A549 (cell line): ENCODE results near the gene RHOB. TPM values are rescaled to one million over a fixed set of nuclear protein-coding genes. Genes with fewer than 3 reads are reported as not detected.

Experiments used
- ATAC-seq, 2 experiments: fragments of 200-7000 bp in 1 of 2; fragments of >200 bp in 1 of 2; cut with Nextera tagmentation in 1 of 2; cut with Tn5 transposase in 1 of 2; 3 replicates each; pipeline versions ENCODE4 v1.8.0 to v1.9.1; 2018 to 2020; ENCODE audit warnings: mild to moderate bottlenecking in 1 of 2, moderate library complexity in 1 of 2
- CTCF ChIA-PET: fragments of 300-600 bp; sonication (Branson Sonifier 250); formaldehyde crosslinking; extraction: SDS; loops from one replicate; lab custom pipeline; 2021; ENCODE audit warnings: antibody characterized with exemption, inconsistent platforms; lab: Yijun Ruan, JAX
- POLR2A ChIA-PET: fragments of 350-600 bp; formaldehyde crosslinking; extraction: SDS; loops from one replicate; lab custom pipeline; 2021; ENCODE audit warnings: antibody characterized with exemption, inconsistent platforms; lab: Yijun Ruan, JAX
- DNase-seq, 2 experiments: peaks; one replicate each; pipeline versions ENCODE4 v3.0.0 to v3.0.0-alpha.2; 2011 to 2016; ENCODE audit warnings: low read depth in 1 of 2, low spot score in 1 of 2
- FAIRE-seq: peaks from 2 replicates; lab custom pipeline; 2011; peaks lifted over from hg19 to GRCh38; lab: Jason Lieb, UNC
- H3K27ac ChIP-seq, 2 experiments: fragments of >200 bp; sonication (Bioruptor Twin); formaldehyde crosslinking; 3 replicates each; pipeline ENCODE4 v1.5.1; 2016 to 2017
- H3K4me1 ChIP-seq: fragments of >200 bp; sonication (Bioruptor Twin); formaldehyde crosslinking; 3 replicates; pipeline ENCODE4 v1.6.1; 2016
- H3K4me2 ChIP-seq: fragments of >200 bp; sonication (Bioruptor Twin); formaldehyde crosslinking; 3 replicates; pipeline ENCODE4 v1.6.1; 2016
- H3K4me3 ChIP-seq: fragments of >200 bp; sonication (Bioruptor Twin); formaldehyde crosslinking; 3 replicates; pipeline ENCODE4 v1.5.1; 2016
- H3K9me3 ChIP-seq: fragments of >200 bp; sonication (Bioruptor Twin); formaldehyde crosslinking; 3 replicates; pipeline ENCODE4 v1.6.1; 2016
- EHF ChIP-seq: fragments of 250-450 bp; sonication (Bioruptor Pico); IDR thresholded peaks from 2 replicates; pipeline ENCODE4 v1.5.0; 2020; ENCODE audit warnings: mild to moderate bottlenecking
- HDAC2 ChIP-seq: fragments of 200-600 bp; sonication (generic); IDR thresholded peaks from 2 replicates; pipeline ENCODE4 v1.6.1; 2016
- HOXA7 ChIP-seq: fragments of 250-450 bp; sonication (Bioruptor Pico); IDR thresholded peaks from 2 replicates; pipeline ENCODE4 v1.5.0; 2020; ENCODE audit warnings: mild to moderate bottlenecking, moderate library complexity
- MAFK ChIP-seq: fragments of 450-650 bp; IDR thresholded peaks from 2 replicates; pipeline ENCODE4 v1.6.1; 2014; ENCODE audit not compliant: partially characterized antibody
- NR3C1 ChIP-seq: fragments of >200 bp; sonication (Bioruptor Twin); formaldehyde crosslinking; IDR thresholded peaks from 3 replicates; pipeline ENCODE4 v1.6.1; 2017
- POLR2A ChIP-seq: IDR thresholded peaks from 2 replicates; pipeline ENCODE4 v1.6.1; 2012; ENCODE audit warnings: mild to moderate bottlenecking, low read length
- POLR2AphosphoS2 ChIP-seq: conservative IDR thresholded peaks from 2 replicates; pipeline ENCODE4 v1.6.1; 2012; ENCODE audit warnings: low read length, improper control_type of control experiment, inconsistent platforms
- ZNF302 ChIP-seq: fragments of 250-450 bp; sonication (Bioruptor Pico); IDR thresholded peaks from 2 replicates; pipeline ENCODE4 v1.9.0; 2021; ENCODE audit warnings: inconsistent platforms, mild to moderate bottlenecking, moderate library complexity
- WGBS: methylation state at CpG from one replicate; pipeline ENCODE4 v1.1.6; 2017; ENCODE audit errors: missing lambda C conversion rate; 5-methylcytosine and 5-hydroxymethylcytosine counted together
- polyA plus RNA-seq, 4 experiments: library from polyadenylated mRNA; depleted of rRNA in 3 of 4; stranded (reverse); fragments of >200 nt; fragmentation: RNase III in 1 of 4; extraction: RNeasy Plus Mini Kit Qiagen cat#74134 plus additional on column Dnase treatment in 1 of 4; gene quantifications; 2 replicates in 3 of 4; 3 replicates in 1 of 4; pipeline ENCODE4 v1.2.3, GENCODE V29; 2011 to 2017
- TF ChIP-seq, protein P1 (sequence below): IDR thresholded peaks from 2 replicates; pipeline ENCODE4 v1.6.1; 2012
- TF ChIP-seq, protein P2 (sequence below): IDR thresholded peaks from 2 replicates; pipeline ENCODE4 v1.6.1; 2012; ENCODE audit warnings: low read depth, borderline replicate concordance
- TF ChIP-seq, protein P3 (sequence below): fragments of 250-450 bp; sonication (Bioruptor Pico); IDR thresholded peaks from 2 replicates; pipeline ENCODE4 v1.5.0; 2021; ENCODE audit warnings: mild to moderate bottlenecking, moderate library complexity, borderline replicate concordance
- TF ChIP-seq, protein P4 (sequence below): fragments of 200-600 bp; sonication (generic); IDR thresholded peaks from 2 replicates; pipeline ENCODE4 v1.6.1; 2016; ENCODE audit warnings: antibody characterized with exemption, mild to moderate bottlenecking, moderate library complexity
- TF ChIP-seq, protein P5 (sequence below): fragments of >200 bp; sonication (Bioruptor Twin); formaldehyde crosslinking; IDR thresholded peaks from 3 replicates; pipeline ENCODE4 v1.6.1; 2016

Gene RHOB
- polyA plus RNA-seq, 2 of the 4 experiments (the other 2 are of a cell fraction): 84.5 to 157 TPM

DNA sequence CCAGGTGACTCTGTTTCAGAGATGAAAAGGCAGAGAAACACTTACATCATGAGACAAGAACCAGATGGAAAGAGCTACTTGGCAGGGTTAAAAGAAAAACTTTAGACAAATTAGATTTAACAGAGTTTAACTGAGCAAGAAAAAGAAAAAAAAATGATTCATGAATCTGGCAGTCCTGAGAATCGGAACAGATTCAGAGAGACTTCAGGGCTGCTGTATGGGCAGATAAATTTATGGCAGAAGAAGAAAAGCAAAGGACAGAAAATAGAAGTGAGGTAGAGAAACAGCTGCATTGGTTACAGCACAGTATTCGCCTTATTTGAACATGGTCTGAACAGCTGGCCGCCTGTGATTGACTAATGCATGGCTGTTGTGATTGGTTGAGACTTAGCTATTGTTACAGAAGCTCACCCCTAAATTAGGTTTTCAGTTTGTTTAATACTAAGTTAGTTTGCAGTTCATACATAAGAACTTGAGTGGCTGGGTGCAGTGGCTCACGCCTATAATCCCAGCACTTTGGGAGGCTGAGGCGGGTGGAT, 43.0 kb upstream of the RHOB start:
- CTCF ChIA-PET: interaction anchor here (0.7 to 16.4 kb wide), 16 partner anchors 8 to 258 kb away, joined by 3 to 355 read pairs (median 4); partner anchors contain the start of gene HS1BP3
- H3K4me1 ChIP-seq: no peaks in the 10 kb centered on the region
- no peak for ATAC-seq
- no peak overlapping the region for H3K4me3 ChIP-seq
- WGBS: 84% methylated on average over 5 of the region's 5 CpGs
- H3K9me3 ChIP-seq: peaks cover 9% of the 10 kb centered on the region; the same call in 2 of the 3 replicates
- no peak overlapping the region for H3K27ac ChIP-seq
- FAIRE-seq: no peak
- POLR2A ChIA-PET: interaction anchor here (1.5 kb wide), 1 partner anchor 43 kb away, joined by 5 read pairs; the partner anchor contains the start of gene RHOB
- no peak for DNase-seq
- TF ChIP-seq ZNF302 (CRISPR knock-in tag): no peak
- no peak for TF ChIP-seq NR3C1
- no peak for TF ChIP-seq HDAC2
- H3K4me2 ChIP-seq: no peak overlapping the region

DNA sequence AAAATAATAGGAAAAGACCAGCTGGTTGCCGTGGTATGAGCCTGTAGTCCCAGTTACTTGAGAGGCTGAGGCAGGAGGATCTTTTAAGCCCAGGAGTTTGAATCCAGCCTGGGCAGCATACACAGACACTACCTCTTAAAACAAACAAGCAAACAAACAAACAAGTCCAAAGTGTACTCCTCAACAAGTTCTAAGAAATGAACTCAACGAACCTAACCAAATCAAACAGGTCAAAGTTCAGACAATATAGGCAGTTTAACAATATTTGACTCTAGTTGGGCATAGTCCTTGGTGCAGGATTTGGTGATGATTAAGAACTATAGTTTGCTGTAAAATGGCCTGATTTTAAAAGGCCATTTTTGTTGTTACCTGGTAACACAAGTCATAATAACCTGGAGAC, 41.9 kb upstream of the RHOB start:
- ChIA-PET POLR2A (no interaction called here), CTCF (interaction anchor here (0.6 to 16.4 kb wide), 14 partner anchors 9 to 246 kb away, joined by 3 to 355 read pairs (median 3); partner anchors contain the start of genes HS1BP3 and RHOB)

More for the DNA sequence above, 41.9 kb upstream of the RHOB start:
- TF ChIP-seq POLR2AphosphoS2 (no peak), POLR2A (no peak), HOXA7 (CRISPR knock-in tag) (no peak), MAFK (no peak), EHF (CRISPR knock-in tag) (no peak)
- TF ChIP-seq, protein P1, sequence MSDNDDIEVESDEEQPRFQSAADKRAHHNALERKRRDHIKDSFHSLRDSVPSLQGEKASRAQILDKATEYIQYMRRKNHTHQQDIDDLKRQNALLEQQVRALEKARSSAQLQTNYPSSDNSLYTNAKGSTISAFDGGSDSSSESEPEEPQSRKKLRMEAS: no peak
- TF ChIP-seq, protein P2, sequence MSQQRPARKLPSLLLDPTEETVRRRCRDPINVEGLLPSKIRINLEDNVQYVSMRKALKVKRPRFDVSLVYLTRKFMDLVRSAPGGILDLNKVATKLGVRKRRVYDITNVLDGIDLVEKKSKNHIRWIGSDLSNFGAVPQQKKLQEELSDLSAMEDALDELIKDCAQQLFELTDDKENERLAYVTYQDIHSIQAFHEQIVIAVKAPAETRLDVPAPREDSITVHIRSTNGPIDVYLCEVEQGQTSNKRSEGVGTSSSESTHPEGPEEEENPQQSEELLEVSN: no peak
- TF ChIP-seq, protein P3, sequence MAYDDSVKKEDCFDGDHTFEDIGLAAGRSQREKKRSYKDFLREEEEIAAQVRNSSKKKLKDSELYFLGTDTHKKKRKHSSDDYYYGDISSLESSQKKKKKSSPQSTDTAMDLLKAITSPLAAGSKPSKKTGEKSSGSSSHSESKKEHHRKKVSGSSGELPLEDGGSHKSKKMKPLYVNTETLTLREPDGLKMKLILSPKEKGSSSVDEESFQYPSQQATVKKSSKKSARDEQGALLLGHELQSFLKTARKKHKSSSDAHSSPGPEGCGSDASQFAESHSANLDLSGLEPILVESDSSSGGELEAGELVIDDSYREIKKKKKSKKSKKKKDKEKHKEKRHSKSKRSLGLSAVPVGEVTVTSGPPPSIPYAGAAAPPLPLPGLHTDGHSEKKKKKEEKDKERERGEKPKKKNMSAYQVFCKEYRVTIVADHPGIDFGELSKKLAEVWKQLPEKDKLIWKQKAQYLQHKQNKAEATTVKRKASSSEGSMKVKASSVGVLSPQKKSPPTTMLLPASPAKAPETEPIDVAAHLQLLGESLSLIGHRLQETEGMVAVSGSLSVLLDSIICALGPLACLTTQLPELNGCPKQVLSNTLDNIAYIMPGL (CRISPR knock-in tag): no peak
- TF ChIP-seq, protein P4, sequence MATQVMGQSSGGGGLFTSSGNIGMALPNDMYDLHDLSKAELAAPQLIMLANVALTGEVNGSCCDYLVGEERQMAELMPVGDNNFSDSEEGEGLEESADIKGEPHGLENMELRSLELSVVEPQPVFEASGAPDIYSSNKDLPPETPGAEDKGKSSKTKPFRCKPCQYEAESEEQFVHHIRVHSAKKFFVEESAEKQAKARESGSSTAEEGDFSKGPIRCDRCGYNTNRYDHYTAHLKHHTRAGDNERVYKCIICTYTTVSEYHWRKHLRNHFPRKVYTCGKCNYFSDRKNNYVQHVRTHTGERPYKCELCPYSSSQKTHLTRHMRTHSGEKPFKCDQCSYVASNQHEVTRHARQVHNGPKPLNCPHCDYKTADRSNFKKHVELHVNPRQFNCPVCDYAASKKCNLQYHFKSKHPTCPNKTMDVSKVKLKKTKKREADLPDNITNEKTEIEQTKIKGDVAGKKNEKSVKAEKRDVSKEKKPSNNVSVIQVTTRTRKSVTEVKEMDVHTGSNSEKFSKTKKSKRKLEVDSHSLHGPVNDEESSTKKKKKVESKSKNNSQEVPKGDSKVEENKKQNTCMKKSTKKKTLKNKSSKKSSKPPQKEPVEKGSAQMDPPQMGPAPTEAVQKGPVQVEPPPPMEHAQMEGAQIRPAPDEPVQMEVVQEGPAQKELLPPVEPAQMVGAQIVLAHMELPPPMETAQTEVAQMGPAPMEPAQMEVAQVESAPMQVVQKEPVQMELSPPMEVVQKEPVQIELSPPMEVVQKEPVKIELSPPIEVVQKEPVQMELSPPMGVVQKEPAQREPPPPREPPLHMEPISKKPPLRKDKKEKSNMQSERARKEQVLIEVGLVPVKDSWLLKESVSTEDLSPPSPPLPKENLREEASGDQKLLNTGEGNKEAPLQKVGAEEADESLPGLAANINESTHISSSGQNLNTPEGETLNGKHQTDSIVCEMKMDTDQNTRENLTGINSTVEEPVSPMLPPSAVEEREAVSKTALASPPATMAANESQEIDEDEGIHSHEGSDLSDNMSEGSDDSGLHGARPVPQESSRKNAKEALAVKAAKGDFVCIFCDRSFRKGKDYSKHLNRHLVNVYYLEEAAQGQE: no peak
- TF ChIP-seq, protein P5, sequence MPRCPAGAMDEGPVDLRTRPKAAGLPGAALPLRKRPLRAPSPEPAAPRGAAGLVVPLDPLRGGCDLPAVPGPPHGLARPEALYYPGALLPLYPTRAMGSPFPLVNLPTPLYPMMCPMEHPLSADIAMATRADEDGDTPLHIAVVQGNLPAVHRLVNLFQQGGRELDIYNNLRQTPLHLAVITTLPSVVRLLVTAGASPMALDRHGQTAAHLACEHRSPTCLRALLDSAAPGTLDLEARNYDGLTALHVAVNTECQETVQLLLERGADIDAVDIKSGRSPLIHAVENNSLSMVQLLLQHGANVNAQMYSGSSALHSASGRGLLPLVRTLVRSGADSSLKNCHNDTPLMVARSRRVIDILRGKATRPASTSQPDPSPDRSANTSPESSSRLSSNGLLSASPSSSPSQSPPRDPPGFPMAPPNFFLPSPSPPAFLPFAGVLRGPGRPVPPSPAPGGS: no peak
- TF ChIP-seq, all 56 proteins: peak for 0
- WGBS: 56% methylated on average over 2 of the region's 2 CpGs
- no peak for FAIRE-seq
- Histone ChIP-seq H3K4me3 (no peak overlapping the region), H3K4me1 (no peaks in the 10 kb centered on the region), H3K27ac (no peak overlapping the region), H3K4me2 (no peak overlapping the region), H3K9me3 (peaks cover 20% of the 10 kb centered on the region)
- DNase-seq: no peak
- no peak for ATAC-seq
